Uterus (tissue), 2 donors: ENCODE data around the gene C9orf78.

Source experiments
- CTCF ChIP-seq, 4 experiments: fragments of 200-600 bp in 2 of 4; fragments of 450-650 bp in 2 of 4; sonication (generic) in 2 of 4; IDR thresholded peaks; one replicate each; pipeline ENCODE4 v1.5.1; 2016 to 2019; ENCODE audit warnings: antibody characterized with exemption in 4 of 4, mild to moderate bottlenecking in 2 of 4, moderate library complexity in 1 of 4
- POLR2A ChIP-seq, 2 donors: fragments of 450-650 bp; IDR thresholded peaks; one replicate each; pipeline ENCODE4 v1.6.1; 2016; ENCODE audit warnings: antibody characterized with exemption in 2 of 2, mild to moderate bottlenecking in 1 of 2, moderate library complexity in 1 of 2

DNA sequence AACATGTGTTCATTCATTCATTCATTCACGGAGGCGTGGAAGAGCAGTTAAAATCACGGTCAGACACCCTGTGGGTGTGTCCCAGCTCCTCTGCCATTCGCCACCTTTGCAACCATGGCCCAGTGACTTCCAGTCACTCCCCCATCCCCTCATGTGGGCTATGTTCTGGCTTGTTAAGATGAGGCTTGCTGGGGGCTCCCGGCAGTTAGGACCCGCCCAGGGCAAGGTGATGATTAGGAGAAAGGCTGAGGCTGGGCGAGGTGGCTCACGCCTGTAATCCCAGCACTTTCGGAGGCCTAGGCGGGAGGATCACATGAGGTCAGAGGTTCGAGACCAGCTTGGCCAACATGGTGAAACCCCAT, 57.3 kb downstream of the C9orf78 start:
- no peak for TF ChIP-seq CTCF (IDR thresholded peaks at IDR 0.05)
- no peak for TF ChIP-seq POLR2A (IDR thresholded peaks at IDR 0.05)
